GM21717 (cell line): ENCODE results near the gene RCHY1.

Experiments
- ATAC-seq: cut with Tn5 transposase; IDR thresholded peaks from one replicate; pipeline ENCODE4 v1.9.1; 2021; ENCODE audit warnings: mild to moderate bottlenecking, moderate library complexity; ENCODE audit not compliant: unreplicated experiment

RCHY1 gene

DNA sequence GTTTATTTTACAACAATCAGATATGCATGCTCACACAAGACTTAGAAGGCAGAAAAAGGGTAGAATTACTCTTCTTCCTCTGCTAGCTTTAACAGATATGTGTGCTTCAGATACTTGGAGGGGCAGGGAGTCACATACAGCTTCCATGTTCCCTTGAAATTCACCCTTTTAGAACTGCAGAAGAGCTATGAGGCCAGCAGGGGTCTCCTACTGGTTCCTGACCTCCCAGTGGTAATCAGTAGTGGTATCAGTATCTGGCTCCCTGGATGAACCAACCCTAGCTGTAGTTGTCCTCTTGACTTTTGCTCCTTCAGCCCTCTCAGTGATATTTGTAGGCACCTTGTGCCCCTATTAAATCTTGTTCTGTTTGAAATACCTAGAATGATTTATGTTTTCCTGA lies 81.5 kb downstream of the RCHY1 start:
- ATAC-seq = no peak

DNA sequence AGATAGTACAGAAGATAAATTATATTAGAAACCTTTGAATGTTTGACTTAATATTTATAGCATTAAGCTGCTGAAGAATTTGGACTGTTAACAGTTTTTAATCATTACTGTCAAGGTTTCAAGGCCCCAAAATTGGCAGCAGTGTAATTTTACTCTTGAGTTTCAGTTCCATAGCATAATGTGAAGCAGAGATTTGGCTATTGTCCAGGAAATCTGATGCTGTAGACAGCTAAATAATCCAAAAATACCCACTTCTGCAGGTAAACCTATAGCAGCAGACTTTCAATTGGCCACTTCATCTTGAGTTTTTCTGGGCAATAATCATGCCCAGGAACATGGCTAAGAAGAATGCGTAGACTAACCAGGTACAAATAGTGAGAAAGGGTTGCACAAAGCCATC lies 85.0 kb downstream of the RCHY1 start:
- no peak for ATAC-seq
